ENCODE measurements around the gene CARD14.

GRCh38 chr17:80189611-80190010, 19.8 kb downstream of the CARD14 start:
- no peak for TF ChIP-seq EZH2 (IDR thresholded peaks at IDR 0.05; ENCODE audit: borderline replicate concordance, insufficient read depth, low read depth, low read length, poor library complexity, severe bottlenecking)
- no peak for TF ChIP-seq CTCF (IDR thresholded peaks at IDR 0.05)

Data from B cell (primary cell).